K562 (cell line): ENCODE measurements around the gene NCOA1. TPM values are rescaled to one million over a fixed set of nuclear protein-coding genes. Genes with fewer than 3 reads are reported as not detected.

Experiments used
- ATAC-seq: fragments of 200-7000 bp; cut with Tn5 transposase; 3 replicates; pipeline ENCODE4 v1.9.1; 2020; ENCODE audit warnings: moderate library complexity
- BruUV-seq: library from RNA; stranded (reverse); fragments of 400-500 nt; replicated peaks from 2 replicates; lab custom pipeline; 2021; lab: Mats Ljungman, UMichigan
- CTCF ChIA-PET: fragments of 300-600 bp; formaldehyde crosslinking; extraction: SDS; loops from one replicate; lab custom pipeline; 2021; ENCODE audit warnings: low intra/inter-chr PET ratio; lab: Yijun Ruan, JAX
- POLR2A ChIA-PET: fragments of 300-600, 350-650 bp; sonication (Branson Sonifier 250); formaldehyde crosslinking; extraction: SDS; loops from one replicate; lab custom pipeline; 2021; ENCODE audit warnings: antibody characterized with exemption, inconsistent platforms; lab: Yijun Ruan, JAX
- DNase-seq, 4 experiments: peaks; one replicate each; pipeline versions ENCODE4 v3.0.0 to v3.0.0-alpha.2; 2011 to 2018; ENCODE audit warnings: low spot score in 3 of 4, mixed read lengths in 3 of 4; ENCODE audit errors: extremely low read depth in 1 of 4
- FAIRE-seq: peaks from 2 replicates; lab custom pipeline; 2011; peaks lifted over from hg19 to GRCh38; lab: Jason Lieb, UNC
- H2AFZ ChIP-seq: 2 replicates; pipeline ENCODE4 v1.6.0; 2011; ENCODE audit warnings: low read depth, low read length, control low read depth, inconsistent platforms
- H3K27ac ChIP-seq: fragments of 200-600 bp; 3 replicates; pipeline ENCODE4 v1.8.0; 2011; ENCODE audit warnings: low read depth, mild to moderate bottlenecking, control low read depth, inconsistent platforms, low read length, moderate library complexity, mixed read lengths; ENCODE audit errors: extremely low read depth
- H3K27me3 ChIP-seq, 2 experiments: fragments of 300-600 bp in 1 of 2; 2 replicates in 1 of 2; 3 replicates in 1 of 2; pipeline versions ENCODE4 v1.6.0 to v1.8.0; 2011; ENCODE audit warnings: inconsistent platforms in 2 of 2, low read length in 2 of 2, mild to moderate bottlenecking in 1 of 2, mixed read lengths in 1 of 2, moderate library complexity in 1 of 2; ENCODE audit not compliant: control insufficient read depth in 2 of 2, insufficient read depth in 2 of 2
- H3K36me3 ChIP-seq: fragments of 300-600 bp; 3 replicates; pipeline ENCODE4 v1.8.0; 2011; ENCODE audit warnings: mild to moderate bottlenecking, low read length, inconsistent platforms; ENCODE audit not compliant: control insufficient read depth, insufficient read depth
- H3K4me1 ChIP-seq, 2 experiments: fragments of 200-600 bp in 1 of 2; replicated peaks in 1 of 2; 2 replicates in 1 of 2; 3 replicates in 1 of 2; pipeline versions ENCODE4 v1.5.1 to v1.8.0; 2011; ENCODE audit warnings: inconsistent platforms in 2 of 2, low read length in 2 of 2, mild to moderate bottlenecking in 1 of 2, mixed read lengths in 1 of 2, moderate library complexity in 1 of 2; ENCODE audit not compliant: control insufficient read depth in 2 of 2, insufficient read depth in 2 of 2
- H3K4me2 ChIP-seq: 2 replicates; pipeline ENCODE4 v1.6.1; 2011; ENCODE audit warnings: low read length, control low read depth, inconsistent platforms, mixed read lengths; ENCODE audit not compliant: insufficient read depth
- H3K4me3 ChIP-seq: fragments of 200-600 bp; sonication (generic), shearing (Covaris generic); 2 replicates; pipeline ENCODE4 v1.5.1; 2016; ENCODE audit warnings: control low read depth, inconsistent platforms
- H3K79me2 ChIP-seq: fragments of 200-600 bp; 3 replicates; pipeline ENCODE4 v1.8.0; 2011; ENCODE audit warnings: low read length, inconsistent platforms; ENCODE audit not compliant: control insufficient read depth, insufficient read depth
- H3K9ac ChIP-seq, 2 experiments: 2 replicates each; pipeline versions ENCODE4 v1.6.0 to v1.6.1; 2011; ENCODE audit warnings: low read depth in 2 of 2, low read length in 2 of 2, control low read depth in 1 of 2, inconsistent platforms in 1 of 2, mild to moderate bottlenecking in 1 of 2, mixed read lengths in 1 of 2; ENCODE audit not compliant: insufficient read depth in 1 of 2
- H3K9me1 ChIP-seq: one replicate; pipeline ENCODE4 v1.6.0; 2011; ENCODE audit warnings: inconsistent platforms, mild to moderate bottlenecking, low read length, moderate library complexity; ENCODE audit not compliant: control insufficient read depth, insufficient read depth
- H3K9me3 ChIP-seq: replicated peaks from 2 replicates; pipeline ENCODE4 v1.5.1; 2011; ENCODE audit warnings: low read depth, low read length, inconsistent platforms; ENCODE audit not compliant: control insufficient read depth, insufficient read depth
- H4K20me1 ChIP-seq: replicated peaks from 2 replicates; pipeline ENCODE4 v1.6.1; 2011; ENCODE audit warnings: low read length, inconsistent platforms, mixed read lengths; ENCODE audit not compliant: control insufficient read depth, insufficient read depth
- ADNP ChIP-seq: fragments of 200-800 bp; sonication (Bioruptor generic); IDR thresholded peaks from 2 replicates; pipeline ENCODE4 v1.6.1; 2016; ENCODE audit warnings: missing genetic modification characterization, missing compliant biosample characterization
- DDX20 ChIP-seq: fragments of 450-650 bp; IDR thresholded peaks from 2 replicates; pipeline ENCODE4 v1.6.1; 2016; ENCODE audit warnings: missing genetic modification characterization, low read depth, mild to moderate bottlenecking, missing compliant biosample characterization, moderate library complexity
- KLF13 ChIP-seq: fragments of 450-650 bp; IDR thresholded peaks from 2 replicates; pipeline ENCODE4 v1.6.1; 2016; ENCODE audit warnings: missing genetic modification characterization, low read depth, mild to moderate bottlenecking, missing compliant biosample characterization, moderate library complexity, borderline replicate concordance
- KLF16 ChIP-seq: IDR thresholded peaks from 2 replicates; pipeline ENCODE4 v1.6.1; 2016; ENCODE audit warnings: antibody characterized with exemption
- PCBP2 ChIP-seq: fragments of 200-400 bp; formaldehyde crosslinking; IDR thresholded peaks from 2 replicates; pipeline ENCODE4 v1.6.1; 2018; ENCODE audit warnings: low read length, low read depth, mild to moderate bottlenecking, moderate library complexity; ENCODE audit not compliant: poor library complexity, severe bottlenecking
- SMARCA4 ChIP-seq: fragments of 450-650 bp; IDR thresholded peaks from 2 replicates; pipeline ENCODE4 v1.6.1; 2016
- ZFX ChIP-seq: sonication (generic); formaldehyde crosslinking; IDR thresholded peaks from 2 replicates; pipeline ENCODE4 v1.8.0; 2022; ENCODE audit warnings: mild to moderate bottlenecking, missing genetic modification reagents, moderate library complexity
- ZNF830 ChIP-seq: fragments of 250-450 bp; sonication (Bioruptor Pico); IDR thresholded peaks from 2 replicates; pipeline ENCODE4 v1.5.0; 2021; ENCODE audit warnings: mild to moderate bottlenecking
- WGBS: fragments of 100-300 bp; shearing (Covaris generic); methylation state at CpG from one replicate; pipeline ENCODE4 v1.1.6; 2016; ENCODE audit warnings: low coverage, mixed read lengths; ENCODE audit not compliant: insufficient coverage; ENCODE audit errors: missing lambda C conversion rate; 5-methylcytosine and 5-hydroxymethylcytosine counted together
- in situ Hi-C: fragments of 300-500 bp; cut with MboI; formaldehyde crosslinking; loops from 4 replicates; pipeline ENCODE4 v1.15.0; 2018; ENCODE audit warnings: inconsistent platforms, mixed read lengths
- intact Hi-C: fragments of 100-400 bp; cut with micrococcal nuclease; formaldehyde crosslinking; loops from 2 replicates; pipeline ENCODE4 v1.14.2; 2022
- polyA plus RNA-seq, 8 experiments: library from polyadenylated mRNA; depleted of rRNA in 4 of 8; stranded (reverse) in 5 of 8; unstranded in 3 of 8; fragments of >200 nt; fragmentation: Nextera tagmentation in 2 of 8; fragmentation: Illumina TruSeq in 1 of 8; extraction: Ambion mirVana in 2 of 8; extraction: Trizol in 1 of 8; gene quantifications; 2 replicates each; pipeline versions ENCODE4 v1.2.1 to v1.2.3, GENCODE V29; 2011 to 2014; ENCODE audit warnings: inconsistent platforms in 1 of 8, missing spikeins in 1 of 8
- total RNA-seq, 7 experiments: library from RNA; depleted of rRNA in 6 of 7; stranded (reverse); fragments of >200 nt in 6 of 7; fragmentation: Illumina TruSeq in 2 of 7; extraction: Trizol in 2 of 7; gene quantifications; 2 replicates each; pipeline versions ENCODE4 v1.2.1 to v1.2.3, GENCODE V29; 2011 to 2021; ENCODE audit warnings: low replicate concordance in 1 of 7
- TF ChIP-seq, protein P1 (sequence below), 2 experiments: fragments of 450-650 bp in 1 of 2; sonication (generic) in 1 of 2; formaldehyde crosslinking; conservative IDR thresholded peaks; 2 replicates each; pipeline versions ENCODE4 v1.4.0 to v1.8.1; 2020 to 2022; ENCODE audit warnings: mild to moderate bottlenecking in 1 of 2, missing genetic modification reagents in 1 of 2

The NCOA1 gene
- total and polyA plus RNA-seq, 9 of the 15 experiments (the other 6 are each of a cell fraction or from before 2014, with no cell fraction given) = 4.9 to 25.7 (median 17.0) TPM

DNA sequence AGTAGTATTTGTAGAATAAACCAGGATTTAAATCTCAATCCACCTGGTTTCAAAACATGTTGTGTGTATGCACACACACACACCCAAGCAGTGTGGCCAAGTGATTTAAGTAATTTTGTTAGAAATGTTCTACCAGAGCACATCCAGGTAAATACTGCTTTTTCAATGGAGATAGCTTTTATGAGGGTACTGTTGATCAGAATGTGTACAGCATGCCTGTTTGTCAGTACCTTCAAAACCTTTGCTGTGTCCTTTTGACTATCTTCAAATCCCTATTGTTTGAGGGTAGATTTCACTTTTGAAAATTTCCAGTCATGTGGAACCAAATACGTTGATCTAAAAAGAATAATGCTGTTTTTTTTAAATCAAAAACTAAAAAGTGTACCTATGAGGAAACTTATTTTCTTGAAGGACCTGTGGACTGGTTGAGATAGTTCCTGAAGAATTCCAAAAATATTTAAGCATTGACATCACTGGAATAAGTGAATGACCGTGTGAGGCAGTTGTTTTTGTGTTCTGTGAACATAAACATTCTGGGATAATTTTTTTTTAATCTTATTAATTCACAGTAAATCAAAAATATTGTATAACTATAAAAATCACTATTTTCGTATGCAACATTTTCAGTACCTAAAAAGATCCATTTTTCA, 231.2 kb downstream of the NCOA1 start (continued):
- no peak for TF ChIP-seq ZNF830 (CRISPR knock-in tag)
- TF ChIP-seq, protein P1, sequence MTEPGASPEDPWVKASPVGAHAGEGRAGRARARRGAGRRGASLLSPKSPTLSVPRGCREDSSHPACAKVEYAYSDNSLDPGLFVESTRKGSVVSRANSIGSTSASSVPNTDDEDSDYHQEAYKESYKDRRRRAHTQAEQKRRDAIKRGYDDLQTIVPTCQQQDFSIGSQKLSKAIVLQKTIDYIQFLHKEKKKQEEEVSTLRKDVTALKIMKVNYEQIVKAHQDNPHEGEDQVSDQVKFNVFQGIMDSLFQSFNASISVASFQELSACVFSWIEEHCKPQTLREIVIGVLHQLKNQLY (CRISPR knock-in tag; conservative IDR thresholded peaks at IDR 0.05) = no peak
- no peak for TF ChIP-seq ADNP (tag)
- TF ChIP-seq KLF13 (tag) = no peak
- no peak for TF ChIP-seq ZFX (CRISPR knock-in tag)
- TF ChIP-seq PCBP2 = no peak
- TF ChIP-seq, all 486 proteins: peak for 0

DNA sequence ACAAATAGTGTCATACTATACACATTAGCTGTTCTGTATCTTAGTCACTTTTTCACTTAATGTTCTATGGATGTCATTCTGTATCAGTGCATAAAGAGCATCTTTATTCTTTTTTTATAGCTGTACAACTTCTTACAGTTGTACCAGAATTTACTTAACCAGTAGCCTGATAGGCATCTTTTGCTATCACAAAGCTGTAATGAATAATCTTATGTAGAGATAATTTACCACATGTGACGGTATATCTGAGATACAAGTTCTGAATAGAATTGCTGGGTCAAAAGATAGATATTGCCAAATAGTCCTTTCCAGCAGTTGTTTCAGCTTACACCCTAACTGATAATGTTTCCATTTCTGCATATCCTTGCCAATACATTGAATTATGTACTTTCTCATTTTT, 232.1 kb downstream of the NCOA1 start:
- ATAC-seq (no peak), DNase-seq (no peak), FAIRE-seq (no peak)
- CTCF ChIA-PET = no interaction called here
- H3K9me3 ChIP-seq = no peaks in the 10 kb centered on the region
- peaks cover 2% of the 10 kb centered on the region; the same call in 2 of the 3 replicates for H3K36me3 ChIP-seq
- no peaks in the 10 kb centered on the region for H3K27me3 ChIP-seq
- no TSS peak for BruUV-seq
- H3K4me1 ChIP-seq = no peaks in the 10 kb centered on the region
- H2AFZ ChIP-seq = no peak overlapping the region
- H3K4me3 ChIP-seq = no peak overlapping the region
- no peaks in the 10 kb centered on the region for H4K20me1 ChIP-seq
- no peaks in the 10 kb centered on the region for H3K9me1 ChIP-seq
- no peaks in the 10 kb centered on the region for H3K79me2 ChIP-seq
- no peak overlapping the region for H3K27ac ChIP-seq
- no peak overlapping the region for H3K9ac ChIP-seq
- no peak for TF ChIP-seq DDX20 (tag)
- TF ChIP-seq SMARCA4 = no peak
- no peak for TF ChIP-seq KLF16
- POLR2A ChIA-PET = no interaction called here
- in situ Hi-C loops = no loop called here
- intact Hi-C loops = no loop called here
- no peak overlapping the region for H3K4me2 ChIP-seq
- WGBS = 80% methylated on average over 1 of the region's 1 CpG
